HEK293T (cell line): Measurements from ENCODE around the gene MCFD2.

Experiments used
- BHLHE40 ChIP-seq: fragments of 450-650 bp; IDR thresholded peaks from 2 replicates; pipeline ENCODE4 v1.6.1; 2016; ENCODE audit warnings: mild to moderate bottlenecking, moderate library complexity, borderline replicate concordance
- FOXM1 ChIP-seq: fragments of 450-650 bp; IDR thresholded peaks from 2 replicates; pipeline ENCODE4 v1.6.1; 2017; ENCODE audit warnings: mild to moderate bottlenecking, borderline replicate concordance
- L3MBTL2 ChIP-seq: fragments of 450-650 bp; conservative IDR thresholded peaks from 2 replicates; pipeline ENCODE4 v1.6.1; 2016; ENCODE audit warnings: mild to moderate bottlenecking
- ZNF384 ChIP-seq: fragments of 450-650 bp; IDR thresholded peaks from 2 replicates; pipeline ENCODE4 v1.6.1; 2016

GRCh38 chr2:46915281-46915810 is at the start of gene MCFD2:
- TF ChIP-seq FOXM1 (no peak), ZNF384 (no peak), L3MBTL2 (no peak), BHLHE40 (no peak)
